SK-N-SH (cell line): Measurements from ENCODE around the gene LIMS1.

Experiments used
- CTCF ChIP-seq: fragments of 200-600 bp; sonication (generic); IDR thresholded peaks from 2 replicates; pipeline ENCODE4 v1.6.1; 2017; ENCODE audit warnings: antibody characterized with exemption, mild to moderate bottlenecking, moderate library complexity
- EP300 ChIP-seq, 2 experiments: IDR thresholded peaks; 2 replicates each; pipeline versions ENCODE4 v1.4.0 to v1.6.1; 2012; ENCODE audit warnings: borderline replicate concordance in 1 of 2, low read depth in 1 of 2, low read length in 1 of 2
- FOXM1 ChIP-seq: IDR thresholded peaks from 2 replicates; pipeline ENCODE4 v1.4.0; 2012; ENCODE audit warnings: low read depth, mild to moderate bottlenecking
- MAX ChIP-seq: IDR thresholded peaks from 2 replicates; pipeline ENCODE4 v1.4.0; 2012; ENCODE audit warnings: low read depth

GRCh38 chr2:108617617-108618016, 83.3 kb downstream of the LIMS1 start:
- TF ChIP-seq FOXM1, result no peak
- no peak for TF ChIP-seq EP300 (IDR thresholded peaks at IDR 0.05; ENCODE audit: borderline replicate concordance in 1 of 2, low read depth in 1 of 2, low read length in 1 of 2)
- no peak for TF ChIP-seq MAX
- TF ChIP-seq CTCF, result no peak
